ENCODE data around the gene LY6G5C.
"Not testable (repeated sequence)": the region's sequence is repeated elsewhere in the genome, so short reads cannot be mapped to it uniquely, and the experiment has no call there.

The LY6G5C gene

DNA sequence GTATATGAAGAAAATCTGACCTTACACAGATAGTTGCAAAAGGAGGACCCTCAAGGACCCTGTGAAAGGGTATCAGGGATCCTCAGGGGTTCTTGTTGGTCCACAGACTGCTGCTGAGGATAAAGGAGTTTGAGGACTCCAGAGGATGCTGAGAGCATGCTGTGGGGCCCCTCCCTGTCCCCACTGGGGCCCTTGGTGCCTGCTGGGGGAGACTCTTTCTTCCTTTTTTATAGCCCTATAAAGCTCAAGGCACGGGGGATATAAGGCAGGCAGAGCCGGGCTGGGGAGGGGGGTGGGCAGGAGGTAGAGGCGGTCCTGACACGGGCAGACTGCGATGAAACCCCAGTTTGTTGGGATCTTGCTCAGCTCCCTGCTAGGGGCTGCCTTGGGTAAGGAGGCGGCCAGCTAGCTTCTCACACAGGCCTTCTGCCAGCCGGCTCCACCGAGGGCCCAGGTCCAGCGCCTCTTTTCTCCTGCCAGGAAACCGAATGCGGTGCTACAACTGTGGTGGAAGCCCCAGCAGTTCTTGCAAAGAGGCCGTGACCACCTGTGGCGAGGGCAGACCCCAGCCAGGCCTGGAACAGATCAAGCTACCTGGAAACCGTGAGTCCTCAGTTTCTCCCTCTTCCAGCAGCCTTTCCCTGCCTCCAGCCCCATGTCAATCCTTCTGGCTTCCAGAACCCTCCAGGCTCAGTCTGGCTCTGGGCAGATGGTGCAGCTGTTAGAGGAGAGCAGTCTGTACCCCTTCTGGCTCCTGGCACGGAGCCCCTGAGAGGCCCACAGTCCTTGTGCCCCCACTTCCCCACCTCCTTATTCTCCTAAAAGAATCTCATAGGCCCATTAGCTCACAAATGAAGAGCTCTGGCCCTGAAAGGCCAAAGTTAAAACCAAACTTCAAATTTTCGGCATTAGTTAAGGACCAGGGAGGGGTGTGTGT is 34.4 kb upstream of the LY6G5C start, which contains the start of gene LY6G6D:
Gene LY6G6D, plus strand, starts transcription at position 327 of the 937 bp plus-strand sequence. Its CDS starts 8 bp downstream, at position 335.
- no peak for DNase-seq (ENCODE audit: low read depth)

DNA sequence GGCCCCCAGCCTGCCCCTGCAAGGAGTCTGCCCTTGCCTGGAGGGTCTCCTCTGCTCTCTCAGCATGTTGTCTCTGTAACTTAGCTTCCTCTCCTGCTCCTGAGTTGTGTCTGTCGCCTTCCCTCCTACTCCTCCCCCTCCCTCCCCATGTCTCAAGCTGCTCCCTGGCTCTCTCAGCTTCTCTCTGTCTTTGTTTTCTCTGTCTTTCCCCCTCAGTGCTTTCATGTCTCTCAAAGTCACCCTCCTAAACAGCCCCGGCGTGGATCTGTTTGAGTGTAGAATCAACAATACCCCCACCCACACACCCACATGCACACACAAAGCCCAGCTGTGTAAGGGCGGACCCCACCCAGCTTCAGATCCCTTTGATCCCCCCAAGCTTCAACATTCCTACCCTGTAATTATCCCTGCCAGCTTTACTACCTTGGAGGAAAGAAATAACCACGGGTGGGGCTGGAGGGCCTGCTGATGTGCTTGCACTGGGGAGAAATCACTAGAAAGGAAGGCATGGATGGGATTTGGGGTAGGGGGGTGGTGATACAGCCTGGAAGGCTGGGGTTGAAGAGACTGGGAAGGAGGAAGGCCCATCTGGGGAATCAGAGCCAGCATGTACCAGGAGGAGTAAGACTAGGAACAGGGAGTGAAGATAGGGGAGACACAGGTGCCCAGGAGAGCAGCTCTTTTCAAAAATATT is 33.3 kb upstream of the LY6G5C start:
- DNase-seq (ENCODE audit: low read depth): no peak

DNA sequence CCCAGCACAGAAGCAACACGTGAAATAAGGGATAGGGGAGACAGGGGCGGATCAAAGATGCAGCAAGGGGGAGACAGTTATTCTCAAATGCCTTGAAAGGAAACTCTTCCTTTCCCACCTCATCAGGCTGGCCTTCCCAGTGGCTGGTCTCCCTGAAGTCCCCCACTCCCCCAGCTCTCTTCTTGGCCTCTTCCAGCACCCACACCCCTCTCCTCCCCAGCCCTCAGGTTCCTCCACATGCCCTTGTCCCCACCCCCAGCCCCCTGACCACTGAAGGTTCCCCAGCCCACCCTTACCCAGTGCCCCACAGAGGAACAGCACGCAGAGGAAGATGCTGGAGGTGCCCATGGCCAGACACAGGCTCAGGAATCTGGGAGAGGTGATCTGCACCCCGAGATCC is 32.6 kb upstream of the LY6G5C start:
- DNase-seq (ENCODE audit: low read depth): no peak

DNA sequence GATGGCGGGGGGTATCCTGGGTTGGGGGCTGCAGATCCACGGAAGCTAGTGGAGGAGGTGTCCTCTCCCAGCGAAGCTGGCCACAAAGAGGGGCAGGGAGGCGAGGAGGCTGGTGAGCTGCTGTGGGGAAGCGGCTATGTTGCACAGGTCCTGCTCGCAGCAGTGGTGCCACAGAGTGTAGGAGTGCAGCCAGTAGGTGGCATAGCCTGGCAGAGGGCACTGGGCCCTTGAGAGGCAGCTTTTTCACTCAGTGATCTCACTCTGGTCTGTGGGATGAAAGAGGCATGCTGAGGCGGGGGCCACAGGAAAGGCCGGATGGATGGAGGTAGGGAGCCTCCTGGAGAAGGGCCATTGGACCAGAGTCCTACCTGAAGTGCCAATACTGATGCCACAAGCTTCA is 31.4 kb upstream of the LY6G5C start:
- no peak for DNase-seq (ENCODE audit: low read depth)

DNA sequence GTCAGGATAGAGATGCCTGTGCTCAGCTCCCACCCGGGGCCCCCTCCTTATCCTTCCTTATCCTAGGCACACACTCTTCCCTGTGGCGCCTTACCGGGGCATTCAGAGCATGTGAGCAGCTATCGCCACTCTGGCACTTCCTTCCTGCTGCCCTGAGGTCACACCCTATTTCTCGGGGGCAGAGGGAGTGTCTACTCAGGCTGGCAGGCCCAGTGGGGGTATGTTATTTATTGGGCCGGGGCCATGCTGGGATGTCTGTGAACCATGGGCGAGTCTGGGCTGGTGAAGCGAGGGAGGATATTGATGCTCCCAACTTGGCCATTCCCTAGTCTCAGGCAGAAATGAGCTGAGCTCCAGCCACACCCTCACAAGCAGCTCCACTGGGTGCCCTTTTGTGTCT is 30.4 kb upstream of the LY6G5C start:
- no peak for DNase-seq (ENCODE audit: low read depth)

DNA sequence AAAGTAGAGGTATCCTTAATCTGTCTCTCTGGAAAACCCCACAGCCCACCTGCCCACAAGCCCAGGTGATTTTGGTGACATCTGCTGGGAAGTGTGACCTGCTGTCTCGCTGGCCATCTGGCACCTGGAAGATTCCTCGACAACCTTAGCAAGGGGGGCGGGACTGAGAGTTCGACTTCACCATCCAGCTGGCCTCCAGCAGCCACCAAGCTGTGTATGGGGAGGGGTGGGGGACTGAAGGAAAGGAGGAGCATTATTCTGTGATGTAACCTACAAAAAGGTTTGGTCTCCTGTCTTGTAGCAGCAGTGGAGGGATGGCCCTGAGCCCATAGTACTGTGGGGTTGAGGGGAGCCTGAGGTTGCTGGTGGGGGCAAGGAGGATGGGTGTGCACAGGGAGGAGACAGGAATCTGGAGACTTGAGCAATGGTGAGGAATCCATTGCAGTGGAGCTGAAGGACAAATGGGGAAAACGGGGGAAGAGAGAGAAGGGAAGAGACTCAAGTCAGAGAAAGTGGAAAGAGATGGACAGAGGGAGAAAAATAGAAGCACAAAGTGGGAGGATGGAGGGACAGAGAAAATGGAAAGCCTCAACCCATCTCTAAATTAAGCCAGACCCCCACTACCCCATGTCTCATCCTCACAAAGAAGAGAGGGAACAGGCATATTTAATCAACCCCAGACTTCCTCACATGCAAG is 29.8 kb upstream of the LY6G5C start:
- DNase-seq (ENCODE audit: low read depth): no peak

DNA sequence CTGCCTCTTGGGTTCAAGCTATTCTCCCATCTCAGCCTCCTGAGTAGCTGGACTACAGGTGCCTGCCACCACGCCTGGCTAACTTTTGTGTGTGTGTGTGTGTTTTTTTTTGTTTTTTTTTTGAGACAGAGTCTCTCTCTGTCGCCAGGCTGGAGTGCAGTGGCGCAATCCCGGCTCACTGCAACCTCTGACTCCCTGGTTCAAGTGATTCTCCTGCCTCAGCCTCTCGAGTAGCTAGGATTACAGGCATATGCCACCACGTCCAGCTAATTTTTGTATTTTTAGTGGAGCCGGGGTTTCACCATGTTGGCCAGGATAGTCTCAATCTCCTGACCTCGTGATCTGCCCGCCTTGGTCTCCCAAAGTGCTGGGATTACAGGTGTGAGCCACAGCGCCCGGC is 28.3 kb upstream of the LY6G5C start:
- DNase-seq (ENCODE audit: low read depth): not testable (repeated sequence)

DNA sequence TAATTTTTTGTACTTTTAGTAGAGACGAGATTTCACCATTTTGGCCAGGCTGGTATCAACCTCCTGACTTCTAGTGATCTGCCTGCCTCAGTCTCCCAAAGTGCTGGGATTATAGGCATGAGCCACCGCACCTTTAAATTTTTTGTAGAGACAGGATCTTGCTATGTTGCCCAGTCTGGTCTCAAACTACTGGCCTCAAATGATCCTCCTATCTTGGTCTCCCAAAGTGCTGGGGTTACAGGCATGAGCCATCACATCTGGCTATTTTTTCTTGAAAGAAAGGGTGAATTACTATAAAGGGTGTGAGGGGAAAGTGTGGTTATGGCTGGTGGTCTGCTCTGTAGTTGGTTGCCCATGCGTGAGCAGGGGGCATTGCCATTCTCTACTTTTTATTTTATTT is 27.4 kb upstream of the LY6G5C start:
- DNase-seq (ENCODE audit: low read depth): no peak

DNA sequence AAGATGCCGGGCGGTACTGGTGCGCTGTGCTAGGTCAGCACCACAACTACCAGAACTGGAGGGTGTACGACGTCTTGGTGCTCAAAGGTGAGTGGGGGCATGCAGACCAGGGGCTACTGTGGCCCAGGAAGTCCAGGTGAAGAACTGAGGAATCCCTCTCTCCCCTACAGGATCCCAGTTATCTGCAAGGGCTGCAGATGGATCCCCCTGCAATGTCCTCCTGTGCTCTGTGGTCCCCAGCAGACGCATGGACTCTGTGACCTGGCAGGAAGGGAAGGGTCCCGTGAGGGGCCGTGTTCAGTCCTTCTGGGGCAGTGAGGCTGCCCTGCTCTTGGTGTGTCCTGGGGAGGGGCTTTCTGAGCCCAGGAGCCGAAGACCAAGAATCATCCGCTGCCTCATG is 26.8 kb upstream of the LY6G5C start:
- no peak for DNase-seq (ENCODE audit: low read depth)

DNA sequence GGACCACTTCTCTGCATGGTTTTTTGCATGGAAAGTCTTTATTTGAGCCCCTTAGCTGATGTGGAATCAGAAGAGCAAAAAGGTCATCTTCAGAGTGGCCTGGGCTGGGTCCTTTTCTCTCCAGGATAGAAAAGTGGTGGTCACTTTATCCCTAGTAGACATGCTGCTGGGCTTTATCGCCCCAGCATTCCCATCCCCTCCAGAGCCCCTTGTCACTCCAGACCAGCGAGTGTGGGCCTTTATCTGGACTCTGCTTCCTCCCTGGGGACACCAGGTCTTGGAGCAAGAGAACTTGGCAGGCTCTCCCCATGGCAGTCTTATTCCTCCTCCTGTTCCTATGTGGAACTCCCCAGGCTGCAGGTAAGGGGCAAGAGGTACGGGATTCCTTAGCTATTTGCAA is 25.7 kb upstream of the LY6G5C start, which contains the start of gene LY6G6F:
Gene LY6G6F, plus strand, starts transcription at position 268 of the 400 bp plus-strand sequence. Its CDS starts 41 bp downstream, at position 309.
- no peak for DNase-seq (ENCODE audit: low read depth)

DNA sequence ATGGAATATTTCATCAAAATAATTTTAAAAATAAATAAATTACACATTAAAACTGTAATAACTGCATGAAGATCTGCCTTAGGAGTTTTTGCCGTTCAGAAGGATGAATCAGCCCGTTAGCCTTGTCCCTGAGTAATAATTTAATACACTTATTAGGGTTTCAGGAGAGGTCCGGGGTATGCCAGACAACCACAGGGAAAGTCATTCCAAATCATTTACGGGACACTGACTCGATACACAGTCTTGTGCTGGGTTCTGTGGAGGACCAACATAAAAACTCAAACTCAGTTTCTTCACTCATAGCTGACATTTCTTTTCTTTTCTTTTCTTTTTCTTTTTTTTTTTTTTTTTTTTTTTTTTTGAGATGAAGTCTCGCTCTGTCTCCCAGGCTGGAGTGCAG is 25.1 kb upstream of the LY6G5C start:
- DNase-seq (ENCODE audit: low read depth): no peak

DNA sequence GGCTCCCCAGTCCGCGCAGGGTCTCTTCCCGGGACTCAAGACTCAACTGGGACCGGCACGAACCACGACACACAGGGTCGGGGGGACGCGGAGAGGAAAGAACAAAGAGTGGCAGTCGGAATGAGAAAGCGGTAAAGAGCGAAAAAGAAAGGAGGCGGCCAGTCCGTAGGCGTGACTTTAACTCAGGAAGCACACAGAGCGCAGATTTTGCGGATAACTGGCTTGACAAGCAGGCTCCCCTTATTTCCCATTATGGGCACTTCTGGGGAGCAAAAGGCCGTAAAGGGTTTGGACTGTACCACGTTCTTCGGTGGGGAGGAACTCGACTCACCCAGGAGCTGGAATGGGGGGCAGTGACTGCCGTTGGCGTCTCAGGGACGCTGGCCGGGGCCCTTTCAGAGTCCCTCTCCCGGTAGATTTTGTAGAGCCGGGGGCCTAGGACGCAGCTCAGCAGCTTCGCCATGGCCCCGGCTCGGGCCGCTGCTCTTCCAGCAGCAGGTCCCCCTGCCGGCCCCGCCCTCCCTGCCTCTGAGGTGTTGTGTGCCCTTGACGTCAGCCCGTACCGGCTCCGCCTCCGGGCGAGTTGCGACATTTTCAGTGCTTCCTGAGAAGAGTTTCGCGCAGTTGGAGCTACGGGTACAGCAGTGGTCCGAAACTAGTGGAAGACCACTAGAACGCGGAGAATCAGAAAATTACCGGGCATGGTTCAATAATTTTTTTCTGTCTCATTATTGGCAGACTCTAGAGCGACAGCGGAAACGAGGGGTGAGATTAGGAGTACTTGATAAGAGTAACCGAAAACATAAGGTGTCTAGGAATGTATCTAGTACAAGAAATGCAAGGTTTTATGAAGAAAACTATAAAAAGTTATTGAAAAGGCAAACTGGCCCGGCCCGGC is 22.2 kb upstream of the LY6G5C start, which contains the start of gene ABHD16A:
Gene ABHD16A, minus strand, starts transcription at position 506 of the 898 bp plus-strand sequence. Its CDS starts 43 bp downstream, at position 463.
- DNase-seq (ENCODE audit: low read depth): peak; percentile 96

DNA sequence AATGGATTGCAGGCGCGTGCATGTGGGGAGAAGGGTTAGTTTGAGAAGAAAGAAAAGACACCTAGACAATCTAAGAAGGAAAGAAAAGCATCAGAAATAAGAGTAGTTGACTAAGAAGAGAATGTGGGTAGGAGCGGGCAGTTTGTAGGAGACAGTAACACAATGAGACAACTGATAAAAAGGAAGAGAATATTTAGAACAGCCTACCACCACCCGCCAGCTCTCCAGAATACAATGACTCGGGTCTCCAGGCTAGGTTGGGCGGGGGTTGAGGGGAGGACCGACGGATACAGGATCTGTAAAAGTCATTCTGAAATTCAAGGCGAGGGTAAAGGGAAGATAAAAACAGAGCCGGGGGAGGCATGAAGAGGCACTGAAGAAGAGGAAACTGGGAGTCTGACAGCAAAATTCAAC is 21.5 kb upstream of the LY6G5C start:
- DNase-seq (ENCODE audit: low read depth): no peak

DNA sequence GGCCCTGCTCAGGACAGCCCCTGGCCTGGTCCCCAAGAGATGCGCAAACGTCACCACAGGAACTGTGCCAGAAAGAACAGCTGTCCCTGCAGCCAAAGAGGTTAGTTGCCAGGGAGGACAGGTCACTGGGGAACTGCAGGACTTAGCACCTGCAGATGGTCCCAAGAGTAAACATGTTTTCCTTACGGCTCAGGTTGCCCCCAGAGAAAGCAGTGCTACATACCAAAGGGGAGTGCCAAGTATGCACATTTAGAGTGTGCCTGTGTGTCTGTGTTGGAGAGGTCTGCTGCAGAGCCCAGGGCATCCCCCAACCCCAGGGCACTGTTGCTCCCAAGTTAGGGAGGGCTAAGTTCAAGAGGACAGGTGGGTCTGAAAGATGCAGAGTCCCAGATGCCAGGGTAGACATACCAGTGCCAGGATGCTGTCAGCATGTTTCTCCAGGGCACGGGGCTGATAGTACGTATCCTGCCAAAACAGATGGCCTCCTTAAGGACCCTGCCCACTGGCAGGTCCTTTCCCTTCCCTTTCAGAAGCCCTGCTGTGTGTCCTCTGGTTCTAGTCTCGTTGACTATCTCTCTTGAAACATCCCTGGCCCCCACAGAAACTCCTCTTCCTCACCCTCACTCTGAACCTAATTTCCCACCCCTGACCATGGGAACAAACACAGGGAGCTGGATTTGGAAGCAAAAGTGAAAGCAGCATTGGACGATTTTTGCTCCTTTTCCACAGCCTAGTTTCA is 21.0 kb upstream of the LY6G5C start:
- DNase-seq (ENCODE audit: low read depth): no peak

DNA sequence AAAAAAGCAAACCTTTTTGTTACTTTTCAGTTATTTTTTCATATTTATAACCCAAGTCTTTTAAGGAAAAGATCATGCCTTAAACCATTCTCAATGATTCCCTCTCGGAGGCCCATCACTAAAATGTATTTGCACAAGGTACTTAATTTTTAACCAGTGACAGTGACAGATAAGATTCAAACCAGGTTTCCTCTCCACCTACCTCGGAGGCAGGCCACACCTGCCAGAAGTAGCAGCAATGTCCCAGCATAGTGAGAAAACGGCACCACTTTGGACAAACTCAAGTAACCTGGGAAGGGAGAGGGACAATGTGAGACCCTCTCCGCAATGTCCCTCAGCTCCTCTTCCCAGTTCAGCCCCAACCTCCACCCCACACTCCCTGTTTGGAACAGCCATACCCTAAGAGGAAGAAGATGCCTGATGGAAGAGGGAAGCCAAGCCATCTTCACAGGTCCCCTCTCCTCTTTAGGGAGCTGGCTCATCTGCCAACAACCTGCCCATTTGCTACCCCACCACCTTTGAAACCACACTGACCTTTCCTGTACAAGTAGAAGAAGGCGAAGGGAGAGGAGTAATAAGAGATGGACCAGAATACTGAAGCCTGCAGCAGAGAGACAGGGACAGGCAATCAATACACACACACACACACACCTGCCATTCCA is 20.0 kb upstream of the LY6G5C start:
- DNase-seq (ENCODE audit: low read depth): no peak

DNA sequence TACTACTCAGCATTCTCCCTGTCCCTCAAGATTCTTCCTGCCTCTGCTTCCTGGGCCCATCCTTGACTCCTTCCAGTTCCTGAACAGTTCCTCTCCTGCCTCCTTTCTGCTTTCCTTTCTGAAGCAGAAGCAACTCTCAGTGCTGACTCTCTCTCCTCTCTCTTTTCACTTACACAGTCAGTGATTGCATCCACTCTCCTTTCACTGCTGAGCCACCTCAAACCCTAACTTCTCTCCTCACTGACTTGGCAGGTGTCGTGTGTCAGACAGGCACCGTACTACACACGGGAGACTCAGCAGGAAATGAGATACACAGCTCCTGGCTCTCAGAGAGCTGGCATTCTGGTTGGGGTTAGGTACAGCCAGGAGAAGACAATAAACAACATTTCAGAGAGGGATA is 16.7 kb upstream of the LY6G5C start:
- no peak for DNase-seq (ENCODE audit: low read depth)

DNA sequence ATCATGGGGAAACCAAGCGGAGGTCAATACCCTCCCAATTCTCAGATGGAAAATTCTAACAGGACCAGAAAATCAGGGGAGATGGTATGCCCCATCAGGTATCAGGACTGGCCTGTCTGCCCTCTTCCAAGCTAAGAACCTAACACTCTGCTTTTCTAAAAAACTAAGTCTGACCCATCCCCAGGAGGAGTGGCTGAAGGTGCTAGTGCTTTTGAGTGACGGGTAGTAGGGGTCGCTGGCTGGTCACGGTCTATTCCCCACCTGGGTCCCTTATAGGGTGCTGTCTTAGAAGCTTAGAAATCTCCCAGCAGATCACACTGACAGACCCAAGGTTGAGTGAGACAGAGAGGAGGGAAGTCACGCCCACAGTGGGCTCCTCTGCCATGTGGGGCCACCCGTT is 12.7 kb upstream of the LY6G5C start:
- no peak for DNase-seq (ENCODE audit: low read depth)

DNA sequence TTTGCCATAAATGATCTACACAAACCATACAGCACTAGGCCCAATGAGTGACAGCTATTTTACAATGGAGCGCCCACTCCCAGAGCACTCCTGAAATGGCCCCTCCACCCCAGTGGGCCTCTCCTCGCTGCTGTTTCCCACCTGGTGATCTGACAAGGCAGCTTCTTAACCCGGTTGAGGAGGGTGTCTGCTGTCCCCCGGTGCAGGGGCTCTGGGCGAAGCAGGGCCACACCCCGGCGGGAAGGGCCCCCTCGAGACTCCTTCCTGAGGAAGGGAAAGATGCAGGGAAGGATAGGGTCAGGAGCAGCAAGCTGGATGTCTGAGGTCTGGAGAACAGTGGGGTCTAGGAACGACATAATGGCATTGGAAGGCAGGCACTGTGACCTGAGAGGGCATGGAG is 12.0 kb upstream of the LY6G5C start:
- no peak for DNase-seq (ENCODE audit: low read depth)

DNA sequence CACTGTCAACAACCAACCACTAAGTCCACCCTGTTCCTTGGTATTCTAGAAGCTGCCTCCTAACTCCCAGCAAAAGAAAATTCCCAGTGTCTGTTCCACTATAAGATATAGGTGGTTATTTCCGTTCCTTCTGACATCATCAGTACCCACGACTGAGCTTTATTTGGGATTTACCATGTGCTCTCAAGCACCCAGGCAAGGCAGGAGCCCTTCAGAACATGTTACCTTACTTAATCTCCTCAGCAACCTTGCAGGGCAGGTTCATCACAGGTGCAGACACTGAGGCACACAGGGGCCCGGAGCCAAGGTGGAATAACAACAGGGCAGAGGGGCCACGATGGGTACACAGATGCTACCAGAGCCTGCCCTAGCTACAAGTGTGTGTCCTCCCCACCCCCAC is 11.5 kb upstream of the LY6G5C start:
- no peak for DNase-seq (ENCODE audit: low read depth)

DNA sequence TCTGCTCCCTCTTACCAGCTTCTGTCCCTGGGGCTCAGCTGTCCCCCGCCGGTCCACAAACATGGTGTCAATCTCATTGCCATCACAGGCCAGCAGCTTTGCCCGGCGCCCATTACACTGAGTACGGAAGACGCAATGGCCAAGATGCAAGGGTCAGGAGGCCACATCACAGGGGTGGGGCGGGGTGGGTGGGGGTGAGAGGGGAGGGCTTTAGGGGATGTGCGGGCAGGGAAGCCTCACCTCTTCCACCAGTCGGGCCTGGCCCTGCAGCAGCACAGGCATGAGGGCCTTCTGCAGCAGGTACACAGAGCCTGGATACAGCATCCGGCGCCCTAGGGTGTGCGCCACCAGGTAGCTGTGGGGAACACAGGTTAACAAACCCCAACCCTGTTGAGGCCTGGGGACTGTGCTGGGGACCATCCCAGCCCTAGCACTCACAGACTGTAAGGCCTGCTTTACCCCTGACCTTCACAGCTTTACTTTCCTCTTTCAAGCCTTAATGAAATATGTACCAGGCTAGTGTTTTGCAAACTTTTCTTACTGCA is 10.8 kb upstream of the LY6G5C start:
- DNase-seq (ENCODE audit: low read depth): no peak

Measured in T-helper 22 cell (primary cell).